Measurements from ENCODE around the gene SH3BGRL2.
"Not testable (repeated sequence)": the region's sequence is repeated elsewhere in the genome, so short reads cannot be mapped to it uniquely, and the experiment has no call there.

SH3BGRL2 gene

DNA sequence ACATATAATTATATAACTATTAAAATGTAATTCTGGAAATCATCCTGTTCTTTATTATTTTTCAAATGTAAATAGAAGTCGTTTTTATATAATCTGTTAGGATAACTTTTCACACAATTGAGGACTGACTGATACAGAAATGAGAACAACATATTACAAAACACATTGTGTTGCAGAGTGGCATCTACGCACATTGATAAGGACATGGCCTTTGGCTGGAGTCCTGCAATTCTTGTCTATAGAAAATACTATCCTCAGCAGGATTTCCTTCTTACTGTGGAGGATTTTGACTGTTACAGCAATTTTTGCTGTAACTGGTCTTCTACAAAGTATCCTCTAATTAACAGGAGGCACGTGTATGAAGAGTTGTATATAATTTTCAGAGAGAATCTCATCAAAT, 19.8 kb downstream of the SH3BGRL2 start:
- DNase-seq: no peak

DNA sequence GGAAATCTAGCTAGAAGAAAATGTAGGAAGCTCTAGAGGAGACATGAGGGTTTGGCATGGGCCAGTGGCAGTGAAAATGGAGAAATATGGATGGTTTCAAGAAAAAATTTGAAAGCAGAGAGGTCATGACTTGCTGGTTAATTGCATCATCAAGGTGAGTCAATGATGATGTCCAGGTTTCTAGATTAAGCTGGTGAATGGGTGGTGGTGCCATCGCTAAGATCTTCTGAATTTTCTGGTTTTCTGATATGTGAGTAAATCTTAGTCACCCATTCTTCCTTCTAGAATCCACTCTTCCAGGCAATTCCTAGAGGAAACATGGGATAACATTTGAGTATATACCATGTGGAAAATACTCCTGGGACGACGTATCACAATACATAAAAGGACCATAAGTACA, 25.0 kb downstream of the SH3BGRL2 start:
- no peak for DNase-seq

GRCh38 chr6:79657238-79657637, 26.1 kb downstream of the SH3BGRL2 start:
- DNase-seq: no peak

DNA sequence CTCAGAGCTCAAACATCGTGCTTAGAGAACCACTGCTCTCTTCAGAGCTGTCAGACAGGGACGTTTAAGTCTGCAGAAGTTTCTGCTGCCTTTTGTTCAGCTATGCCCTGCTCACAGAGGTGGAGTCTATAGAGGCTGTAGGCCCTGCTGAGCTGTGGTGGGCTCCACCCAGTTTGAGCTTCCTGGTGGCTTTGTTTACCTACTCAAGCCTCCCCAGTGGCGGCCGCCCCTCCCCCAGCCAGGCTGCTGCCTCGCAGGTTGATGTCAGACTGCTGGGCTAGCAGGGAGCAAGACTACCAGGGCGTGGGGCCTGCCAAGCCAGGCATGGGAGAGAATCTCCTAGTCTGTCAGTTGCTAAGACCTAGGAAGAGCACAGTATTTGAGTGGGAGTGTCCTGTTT, 32.5 kb downstream of the SH3BGRL2 start:
- not testable (repeated sequence) for DNase-seq

DNA sequence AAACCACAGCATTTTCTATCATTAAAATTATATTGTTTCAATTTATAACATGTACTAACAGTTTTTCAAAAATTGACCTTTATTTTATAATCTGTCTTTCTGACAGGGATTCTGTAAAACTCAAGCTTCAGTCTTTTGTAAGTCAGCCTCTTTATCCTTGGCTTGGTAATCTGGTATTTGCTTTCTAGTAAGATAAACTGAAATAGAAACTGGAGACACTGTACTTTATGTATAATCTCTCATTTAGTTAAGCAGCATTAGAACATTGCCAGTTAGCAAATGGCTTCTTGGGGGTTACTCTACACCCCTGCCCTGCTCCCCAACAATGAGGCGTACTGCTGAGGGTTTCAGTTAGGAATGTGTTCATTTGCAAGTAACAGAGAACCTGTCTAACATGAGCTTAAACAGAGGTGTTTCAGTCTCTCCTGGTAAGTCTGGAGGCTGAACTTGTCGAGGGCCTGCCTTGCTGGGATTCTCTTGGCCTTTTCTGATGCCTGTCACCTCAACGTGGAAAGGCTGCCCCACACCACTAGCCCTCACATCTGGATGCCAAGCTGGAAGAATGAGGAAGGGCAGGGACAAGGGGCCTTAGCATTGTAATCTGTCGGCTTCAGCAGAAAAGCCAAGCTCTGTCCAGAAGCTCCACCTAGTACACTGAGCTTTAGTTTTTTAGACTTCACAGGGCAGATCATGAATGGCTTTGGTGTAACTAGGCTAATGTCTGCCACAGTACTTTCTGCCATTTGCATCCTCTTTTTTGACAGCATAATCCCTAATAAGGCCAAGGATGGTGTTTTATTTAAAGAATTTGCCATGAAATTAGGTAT, 34.8 kb downstream of the SH3BGRL2 start:
- no peak for DNase-seq

DNA sequence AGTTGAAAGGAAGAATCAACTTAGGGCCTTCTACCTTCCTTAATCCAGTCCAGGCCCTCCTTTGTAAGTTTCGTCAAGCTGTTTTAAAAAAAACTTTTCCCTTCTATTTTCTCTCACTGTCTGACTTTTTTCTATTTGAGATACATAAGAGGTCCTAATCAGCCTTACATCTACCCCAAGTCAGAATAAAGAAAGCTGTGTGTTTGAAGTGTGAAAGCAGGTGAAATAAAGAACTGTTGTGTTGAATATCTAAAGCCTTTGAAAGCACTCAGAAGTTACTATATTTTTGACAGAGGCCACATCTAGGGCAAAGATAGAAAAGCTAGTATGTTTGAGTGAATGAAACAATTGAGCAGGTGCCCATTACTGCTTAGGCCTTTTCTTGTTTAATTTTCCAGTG, 35.5 kb downstream of the SH3BGRL2 start:
- no peak for DNase-seq

GRCh38 chr6:79668381-79668780, 37.3 kb downstream of the SH3BGRL2 start:
- DNase-seq: no peak

GRCh38 chr6:79669766-79670165, 38.6 kb downstream of the SH3BGRL2 start:
- DNase-seq: no peak

GRCh38 chr6:79670789-79671188, 39.7 kb downstream of the SH3BGRL2 start:
- DNase-seq: no peak

DNA sequence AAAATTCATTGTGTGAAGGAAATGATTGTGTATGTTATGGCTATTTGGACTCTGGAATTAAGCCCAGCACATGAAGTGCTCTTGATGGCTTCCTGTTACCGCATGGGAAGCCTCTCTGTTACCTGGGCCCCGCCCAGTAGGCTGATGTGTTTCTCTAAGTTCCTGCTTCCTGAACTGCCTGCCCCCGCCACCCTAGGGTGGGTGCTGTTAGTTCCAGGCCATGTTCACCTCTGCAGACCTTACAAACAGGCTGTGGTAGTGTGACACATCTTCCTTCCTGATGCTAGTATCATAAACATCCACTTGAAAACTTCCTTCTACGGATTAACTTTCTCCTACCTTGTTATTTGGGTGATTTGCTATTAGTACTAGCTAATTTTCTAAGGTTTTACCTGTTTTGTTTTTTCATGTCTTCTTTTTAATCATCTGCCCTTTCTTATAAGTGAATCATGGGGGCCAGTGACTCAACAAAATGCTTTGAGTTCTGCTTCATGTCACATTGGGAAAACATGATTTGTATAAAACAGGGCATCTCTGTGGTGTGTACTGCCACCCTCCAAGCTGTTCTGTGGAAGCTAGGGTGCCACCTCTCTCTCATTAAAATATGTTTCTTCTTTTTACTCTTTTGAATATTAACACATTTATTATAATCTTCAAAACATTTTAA, 40.6 kb downstream of the SH3BGRL2 start:
- no peak for DNase-seq

DNA sequence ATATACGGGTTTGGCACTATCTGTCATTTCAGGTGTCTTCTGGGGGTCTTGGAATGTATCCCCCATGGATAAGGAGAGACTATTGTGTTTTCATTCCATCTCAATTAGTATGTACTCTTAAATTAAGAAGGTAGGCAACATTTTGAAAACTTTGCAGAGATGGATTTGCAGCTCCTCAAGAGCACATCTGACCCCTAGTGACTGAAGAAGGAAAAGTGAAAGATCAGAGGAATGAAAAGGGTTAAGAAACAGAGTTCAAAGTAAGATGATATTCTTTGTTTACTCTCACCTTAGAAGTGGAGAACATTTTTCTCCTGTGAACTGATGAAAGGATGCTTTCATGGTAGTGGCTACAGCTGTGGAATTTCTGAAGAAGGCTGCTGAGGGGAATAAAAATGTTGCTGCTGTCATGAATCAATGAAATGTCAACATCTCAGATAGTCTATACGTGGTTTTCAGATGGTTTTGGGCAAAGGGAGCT, 41.5 kb downstream of the SH3BGRL2 start:
- DNase-seq: no peak

- no peak for DNase-seq
Measured at GRCh38 chr6:79673947-79674346, 42.8 kb downstream of the SH3BGRL2 start.

DNA sequence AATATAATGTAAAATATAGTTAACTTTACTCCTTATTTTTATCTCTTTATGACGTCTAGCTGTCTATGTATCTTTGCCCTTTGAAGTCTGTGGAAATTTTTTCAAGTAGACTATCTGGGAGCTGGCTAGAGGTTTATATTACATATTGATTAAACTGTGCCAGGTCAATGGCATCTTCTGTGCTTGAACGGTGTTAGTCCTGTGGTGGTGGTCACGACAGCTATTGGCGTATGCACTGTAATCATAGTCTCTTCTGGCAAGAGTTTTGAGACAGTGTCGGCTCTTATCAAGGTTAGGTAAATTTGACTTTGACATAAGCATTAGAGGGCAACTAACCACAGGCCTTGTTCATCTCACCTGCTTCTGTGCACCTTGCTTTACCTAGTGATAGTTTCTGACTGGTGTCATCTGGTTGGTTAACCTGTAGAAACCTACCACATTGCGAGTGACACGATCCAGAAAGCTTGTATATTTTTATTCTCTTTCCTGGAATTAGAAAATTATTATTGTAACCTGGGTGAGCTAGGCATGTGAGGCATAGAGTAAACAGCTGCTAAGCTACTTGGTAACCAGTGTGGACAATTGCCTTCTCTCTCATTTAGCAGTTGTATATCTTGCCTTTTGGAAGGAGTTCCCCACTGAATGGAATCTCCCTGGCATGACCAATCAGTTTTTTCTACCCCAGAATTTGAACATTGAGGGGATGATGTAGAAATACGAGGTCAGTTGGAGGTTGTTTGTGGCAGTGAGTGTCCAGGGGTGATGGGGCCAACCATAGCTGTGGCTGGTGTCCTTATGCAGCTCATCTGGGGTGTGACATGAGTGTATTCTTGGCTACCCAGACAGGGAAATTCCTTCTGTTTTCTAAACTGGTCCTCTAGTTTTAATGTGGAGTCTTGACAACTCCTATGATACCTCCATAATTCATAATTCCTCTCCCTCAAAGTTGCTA, 45.9 kb downstream of the SH3BGRL2 start:
- no peak for DNase-seq

- not testable (repeated sequence) for DNase-seq
Measured at GRCh38 chr6:79682682-79683081, 51.6 kb downstream of the SH3BGRL2 start.

DNA sequence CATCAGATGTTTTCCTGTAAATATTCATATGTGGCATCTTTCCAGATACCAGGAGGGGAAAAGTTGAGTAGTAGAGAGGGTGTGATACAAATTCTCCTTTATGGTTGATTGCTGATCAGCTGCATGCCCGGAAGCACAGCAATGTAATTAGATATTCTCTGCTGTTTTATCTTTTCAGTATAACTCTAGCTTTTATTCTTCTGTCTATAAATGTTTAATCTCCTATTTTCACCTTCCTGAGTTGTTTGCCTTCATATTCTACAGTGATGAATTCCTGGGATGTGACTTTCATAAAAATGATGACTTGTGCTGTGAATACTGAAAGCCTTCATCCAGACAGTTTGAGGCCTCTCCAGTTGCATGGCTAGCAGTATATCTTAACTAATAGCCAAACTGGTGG, 53.7 kb downstream of the SH3BGRL2 start:
- no peak for DNase-seq

DNA sequence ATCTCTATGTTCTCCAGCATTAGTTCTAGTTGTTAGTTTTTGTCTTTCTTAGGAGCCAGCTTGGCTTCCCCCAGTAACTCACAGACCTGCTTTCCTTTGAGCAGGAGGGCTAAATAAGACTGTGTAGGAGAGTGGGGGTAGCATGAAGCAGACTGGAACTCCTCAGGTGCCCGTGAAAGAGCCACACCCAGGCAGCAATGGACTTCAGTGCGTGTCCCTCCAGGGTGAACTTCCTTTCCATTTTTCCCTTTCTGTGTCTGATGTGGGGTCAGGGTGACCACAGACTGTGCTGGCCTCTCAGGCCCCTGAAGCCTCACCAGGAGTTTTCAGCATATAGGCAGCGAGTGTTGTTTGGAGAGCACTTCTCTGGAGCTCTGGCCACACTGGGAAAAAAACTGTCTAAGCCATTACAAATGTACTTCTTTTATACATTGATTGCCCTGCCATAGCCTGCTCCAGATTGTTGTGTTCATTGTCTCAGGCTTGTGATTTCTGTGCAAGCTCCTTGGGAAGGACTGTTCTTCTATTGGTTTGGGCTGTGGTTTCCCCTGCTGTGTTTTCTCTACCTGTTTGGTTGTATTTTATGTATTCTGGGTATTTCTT, 55.7 kb downstream of the SH3BGRL2 start:
- no peak for DNase-seq

- DNase-seq: no peak
Measured at GRCh38 chr6:79687759-79688158, 56.6 kb downstream of the SH3BGRL2 start.

DNA sequence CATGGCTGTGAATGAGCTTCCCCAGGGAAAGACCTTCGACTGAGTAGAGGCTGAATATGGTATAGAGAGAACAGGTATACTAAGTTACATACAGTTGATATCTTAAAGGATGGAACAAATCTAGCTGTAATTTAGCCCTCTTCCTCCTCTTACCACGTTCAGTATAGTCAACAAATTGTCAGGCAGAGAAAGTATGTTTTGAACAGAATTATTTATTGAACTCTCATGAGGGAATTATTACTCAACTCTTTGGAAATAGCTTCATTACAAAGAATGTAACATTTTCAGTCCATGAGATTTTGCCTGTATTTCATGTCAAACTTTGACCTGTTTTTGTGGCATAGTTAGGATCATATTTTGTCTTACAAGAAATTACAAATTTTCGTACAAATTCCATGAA, 63.0 kb downstream of the SH3BGRL2 start:
- DNase-seq: no peak

DNA sequence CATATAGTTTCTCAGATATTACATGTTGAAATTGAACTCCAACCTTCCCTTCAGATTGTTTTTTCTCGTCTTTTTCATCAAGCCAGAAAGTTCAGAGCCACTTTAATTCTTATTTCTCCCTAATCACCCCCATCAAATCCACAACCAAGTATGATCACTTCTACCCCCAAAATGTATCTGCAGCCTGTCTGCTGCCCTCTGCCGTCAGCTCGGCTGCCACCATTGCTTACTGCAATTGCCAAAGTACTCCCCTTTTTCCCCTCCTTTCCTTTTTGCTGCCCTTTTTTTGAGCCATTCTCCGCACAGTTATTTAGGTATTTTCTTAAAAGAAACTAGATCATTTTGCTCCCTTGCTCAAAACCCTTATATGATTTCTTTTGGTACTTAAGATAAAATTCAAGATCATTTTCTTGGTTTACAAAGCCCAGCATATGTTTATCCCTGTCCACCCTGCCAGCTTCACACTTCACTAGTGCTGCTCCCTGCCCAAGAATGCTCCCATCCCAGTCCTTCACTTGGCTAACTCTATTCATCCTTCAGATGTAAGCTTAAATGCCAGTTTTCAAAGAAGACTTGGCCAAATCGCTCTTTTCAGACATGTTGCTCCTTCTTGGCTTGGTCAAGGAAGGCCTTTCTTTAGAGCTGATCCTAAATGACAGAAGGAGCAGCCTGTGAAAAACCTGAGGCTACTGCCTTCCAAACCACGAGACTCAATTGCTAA, 63.7 kb downstream of the SH3BGRL2 start:
- DNase-seq: no peak

- DNase-seq: no peak
Measured at GRCh38 chr6:79697430-79697829, 66.3 kb downstream of the SH3BGRL2 start.

- DNase-seq: no peak
Measured at GRCh38 chr6:79699606-79700005, 68.5 kb downstream of the SH3BGRL2 start.

DNA sequence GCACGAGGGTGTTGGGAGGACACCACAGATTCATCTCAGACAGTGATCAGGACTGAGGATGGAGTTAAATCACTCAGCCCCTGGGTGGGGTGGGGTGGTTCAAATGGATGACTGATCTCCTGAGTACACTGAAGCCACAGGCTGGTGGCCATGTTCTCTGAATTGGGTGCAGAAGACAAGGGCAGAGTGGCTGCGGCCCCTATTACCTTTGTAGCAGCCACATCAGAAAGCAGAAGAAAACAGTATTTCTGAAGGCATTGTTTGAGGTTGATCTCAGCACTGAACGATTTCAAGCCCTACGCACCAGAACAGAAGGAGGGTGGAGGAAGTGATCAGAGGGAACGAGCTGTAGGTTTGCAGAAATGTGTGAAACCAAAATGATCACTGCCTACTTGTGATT, 71.6 kb downstream of the SH3BGRL2 start:
- DNase-seq: no peak
